ENCODE results near the gene SORD.

DNA sequence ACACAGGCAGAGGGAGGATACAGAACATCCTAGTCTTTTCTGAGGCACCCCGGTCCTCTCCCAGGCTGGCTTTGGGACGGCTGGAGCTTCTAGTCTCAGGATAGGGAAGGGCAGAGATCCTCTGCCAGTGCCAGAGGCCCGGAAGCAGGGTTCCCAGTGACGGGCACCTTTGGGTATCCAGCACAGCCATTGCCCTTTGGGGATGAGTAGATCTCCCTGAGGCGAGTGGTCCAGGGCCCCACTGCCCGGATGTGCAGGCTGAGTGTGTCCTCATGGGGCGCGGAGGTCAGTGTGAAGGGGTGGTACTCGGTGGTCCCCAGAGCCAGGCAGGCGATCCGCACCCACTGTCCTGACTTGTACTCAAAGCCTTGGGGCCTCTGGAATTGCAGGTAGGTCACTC, 72.7 kb downstream of the SORD start:
- TF ChIP-seq, protein P1, sequence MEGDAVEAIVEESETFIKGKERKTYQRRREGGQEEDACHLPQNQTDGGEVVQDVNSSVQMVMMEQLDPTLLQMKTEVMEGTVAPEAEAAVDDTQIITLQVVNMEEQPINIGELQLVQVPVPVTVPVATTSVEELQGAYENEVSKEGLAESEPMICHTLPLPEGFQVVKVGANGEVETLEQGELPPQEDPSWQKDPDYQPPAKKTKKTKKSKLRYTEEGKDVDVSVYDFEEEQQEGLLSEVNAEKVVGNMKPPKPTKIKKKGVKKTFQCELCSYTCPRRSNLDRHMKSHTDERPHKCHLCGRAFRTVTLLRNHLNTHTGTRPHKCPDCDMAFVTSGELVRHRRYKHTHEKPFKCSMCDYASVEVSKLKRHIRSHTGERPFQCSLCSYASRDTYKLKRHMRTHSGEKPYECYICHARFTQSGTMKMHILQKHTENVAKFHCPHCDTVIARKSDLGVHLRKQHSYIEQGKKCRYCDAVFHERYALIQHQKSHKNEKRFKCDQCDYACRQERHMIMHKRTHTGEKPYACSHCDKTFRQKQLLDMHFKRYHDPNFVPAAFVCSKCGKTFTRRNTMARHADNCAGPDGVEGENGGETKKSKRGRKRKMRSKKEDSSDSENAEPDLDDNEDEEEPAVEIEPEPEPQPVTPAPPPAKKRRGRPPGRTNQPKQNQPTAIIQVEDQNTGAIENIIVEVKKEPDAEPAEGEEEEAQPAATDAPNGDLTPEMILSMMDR (IDR thresholded peaks at IDR 0.05; ENCODE audit: borderline replicate concordance, extremely low read depth, low read length, poor library complexity, severe bottlenecking): no peak
- TF ChIP-seq EZH2 (IDR thresholded peaks at IDR 0.05; ENCODE audit: borderline replicate concordance, low read depth, low read length, severe bottlenecking): no peak
